Smooth muscle cell (in vitro differentiated cells): ENCODE results near the gene WDSUB1. TPM values are rescaled to one million over a fixed set of nuclear protein-coding genes. Genes with fewer than 3 reads are reported as not detected.

Source experiments
- DNase-seq: peaks from one replicate; lab custom pipeline; 2025; ENCODE audit not compliant: unreplicated experiment; lab: John Stamatoyannopoulos, UW
- H2AFZ ChIP-seq: fragments of 200-600 bp; sonication (generic); 2 replicates; pipeline ENCODE4 v1.6.0; 2016; ENCODE audit warnings: antibody characterized with exemption, low read depth, mild to moderate bottlenecking
- H3F3A ChIP-seq: fragments of 200-600 bp; sonication (generic); 2 replicates; pipeline ENCODE4 v1.6.0; 2017; ENCODE audit warnings: antibody characterized with exemption, low read depth
- H3K27ac ChIP-seq: fragments of 200-600 bp; sonication (generic); 2 replicates; pipeline ENCODE4 v1.5.1; 2016; ENCODE audit warnings: low read depth, mild to moderate bottlenecking
- H3K27me3 ChIP-seq: fragments of 200-600 bp; sonication (generic); 2 replicates; pipeline ENCODE4 v1.6.1; 2016; ENCODE audit warnings: low read depth, mild to moderate bottlenecking
- H3K36me3 ChIP-seq: fragments of 200-600 bp; sonication (generic); 2 replicates; pipeline ENCODE4 v1.5.1; 2016; ENCODE audit warnings: low read depth
- H3K4me1 ChIP-seq: fragments of 200-600 bp; sonication (generic); 2 replicates; pipeline ENCODE4 v1.5.1; 2016; ENCODE audit warnings: low read depth
- H3K4me2 ChIP-seq: fragments of 200-600 bp; sonication (generic); 2 replicates; pipeline ENCODE4 v1.6.0; 2016; ENCODE audit warnings: mild to moderate bottlenecking
- H3K4me3 ChIP-seq: fragments of 200-600 bp; sonication (generic); 2 replicates; pipeline ENCODE4 v1.5.1; 2016; ENCODE audit warnings: mild to moderate bottlenecking
- H3K79me2 ChIP-seq: fragments of 200-600 bp; sonication (generic); 2 replicates; pipeline ENCODE4 v1.6.0; 2016; ENCODE audit warnings: low read depth, mild to moderate bottlenecking
- H3K9ac ChIP-seq: fragments of 200-600 bp; sonication (generic); 2 replicates; pipeline ENCODE4 v1.6.0; 2016; ENCODE audit warnings: low read depth
- H3K9me3 ChIP-seq: fragments of 200-600 bp; sonication (generic); replicated peaks from 2 replicates; pipeline ENCODE4 v1.5.1; 2016; ENCODE audit warnings: low read depth
- H4K20me1 ChIP-seq: fragments of 200-600 bp; sonication (generic); 2 replicates; pipeline ENCODE4 v1.6.0; 2016; ENCODE audit warnings: low read depth
- WGBS: methylation state at CpG from one replicate; pipeline ENCODE4 v1.1.7; 2016; ENCODE audit warnings: low lambda C conversion rate; 5-methylcytosine and 5-hydroxymethylcytosine counted together
- polyA plus RNA-seq: library from polyadenylated mRNA; unstranded; fragments of >200 nt; fragmentation: Nextera tagmentation; extraction: Ambion mirVana; gene quantifications from 2 replicates; pipeline ENCODE4 v1.2.1, GENCODE V29; 2016
- total RNA-seq: library from RNA; depleted of rRNA; stranded (reverse); fragments of >200 nt; gene quantifications from 2 replicates; pipeline ENCODE4 v1.2.3, GENCODE V29; 2014
- TF ChIP-seq, protein P1 (sequence below): fragments of 200-600 bp; sonication (generic); IDR thresholded peaks from 2 replicates; pipeline ENCODE4 v1.5.1; 2017; ENCODE audit warnings: borderline replicate concordance, mild to moderate bottlenecking, antibody characterized with exemption; ENCODE audit not compliant: insufficient read depth, poor library complexity, severe bottlenecking

WDSUB1 gene
- total and polyA plus RNA-seq, 2 experiments from 2014 or later, result 3.6 to 4.6 TPM

DNA sequence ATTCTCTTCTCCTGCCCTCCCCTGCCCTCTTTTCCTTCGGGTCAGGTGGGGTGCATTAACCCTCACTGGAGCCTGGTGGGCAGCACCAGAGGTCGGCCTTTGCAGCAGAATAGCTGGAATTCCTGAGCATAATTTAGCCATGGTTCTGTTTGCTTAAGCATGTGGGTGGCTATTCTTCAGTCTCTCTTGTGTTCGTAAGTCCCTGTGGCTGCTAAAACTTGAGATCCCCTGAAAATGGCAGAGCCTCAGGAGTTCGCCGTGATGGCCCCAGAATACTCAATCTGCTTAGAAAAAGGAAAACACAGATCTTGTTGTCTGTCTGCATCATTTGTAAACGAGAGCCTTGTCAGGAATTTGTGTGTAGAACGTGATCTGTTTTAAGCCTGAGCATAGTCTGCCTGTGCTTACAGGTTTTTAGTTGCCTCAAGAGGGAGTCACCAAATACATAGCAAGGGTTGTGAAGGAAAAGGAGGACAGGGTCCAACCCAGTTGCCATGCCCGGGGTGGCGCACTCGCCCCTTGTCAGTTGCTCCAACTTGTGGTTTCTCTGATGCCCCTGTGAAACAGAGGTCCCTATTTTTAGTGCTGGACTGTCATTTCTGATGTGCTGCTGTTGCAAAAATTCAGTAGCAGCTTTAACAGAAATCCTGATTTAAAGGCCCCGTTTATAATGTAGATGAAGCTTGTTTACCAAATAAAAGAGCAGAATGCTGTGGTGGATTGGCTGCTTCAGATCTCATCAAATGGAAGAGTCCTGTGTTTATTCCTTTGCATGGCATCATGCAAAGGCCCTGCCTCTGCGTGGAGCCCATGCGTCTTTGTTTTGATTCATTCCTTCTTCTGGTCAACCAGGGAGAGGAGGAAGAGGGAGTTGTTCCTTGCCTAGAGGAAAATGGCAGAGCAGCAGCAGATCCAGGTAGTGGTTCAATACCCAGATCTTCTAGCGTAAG lies 74.8 kb downstream of the WDSUB1 start:
- H3K36me3 ChIP-seq, result no peaks in the 10 kb centered on the region
- no peak overlapping the region for H2AFZ ChIP-seq
- TF ChIP-seq, protein P1, sequence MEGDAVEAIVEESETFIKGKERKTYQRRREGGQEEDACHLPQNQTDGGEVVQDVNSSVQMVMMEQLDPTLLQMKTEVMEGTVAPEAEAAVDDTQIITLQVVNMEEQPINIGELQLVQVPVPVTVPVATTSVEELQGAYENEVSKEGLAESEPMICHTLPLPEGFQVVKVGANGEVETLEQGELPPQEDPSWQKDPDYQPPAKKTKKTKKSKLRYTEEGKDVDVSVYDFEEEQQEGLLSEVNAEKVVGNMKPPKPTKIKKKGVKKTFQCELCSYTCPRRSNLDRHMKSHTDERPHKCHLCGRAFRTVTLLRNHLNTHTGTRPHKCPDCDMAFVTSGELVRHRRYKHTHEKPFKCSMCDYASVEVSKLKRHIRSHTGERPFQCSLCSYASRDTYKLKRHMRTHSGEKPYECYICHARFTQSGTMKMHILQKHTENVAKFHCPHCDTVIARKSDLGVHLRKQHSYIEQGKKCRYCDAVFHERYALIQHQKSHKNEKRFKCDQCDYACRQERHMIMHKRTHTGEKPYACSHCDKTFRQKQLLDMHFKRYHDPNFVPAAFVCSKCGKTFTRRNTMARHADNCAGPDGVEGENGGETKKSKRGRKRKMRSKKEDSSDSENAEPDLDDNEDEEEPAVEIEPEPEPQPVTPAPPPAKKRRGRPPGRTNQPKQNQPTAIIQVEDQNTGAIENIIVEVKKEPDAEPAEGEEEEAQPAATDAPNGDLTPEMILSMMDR, result no peak
- no peak overlapping the region for H3K4me3 ChIP-seq
- H4K20me1 ChIP-seq, result no peaks in the 10 kb centered on the region
- peaks cover 14% of the 10 kb centered on the region for H3K4me1 ChIP-seq
- no peaks in the 10 kb centered on the region for H3K27me3 ChIP-seq
- no peak for DNase-seq
- H3K9me3 ChIP-seq, result no peaks in the 10 kb centered on the region
- H3K79me2 ChIP-seq, result no peaks in the 10 kb centered on the region
- H3K4me2 ChIP-seq, result peak overlapping the region; percentile 40
- WGBS, result 39% methylated on average over 14 of the region's 14 CpGs
- H3K27ac ChIP-seq, result peak overlapping the region; percentile 4
- no peaks in the 10 kb centered on the region for H3F3A ChIP-seq
- no peak overlapping the region for H3K9ac ChIP-seq

DNA sequence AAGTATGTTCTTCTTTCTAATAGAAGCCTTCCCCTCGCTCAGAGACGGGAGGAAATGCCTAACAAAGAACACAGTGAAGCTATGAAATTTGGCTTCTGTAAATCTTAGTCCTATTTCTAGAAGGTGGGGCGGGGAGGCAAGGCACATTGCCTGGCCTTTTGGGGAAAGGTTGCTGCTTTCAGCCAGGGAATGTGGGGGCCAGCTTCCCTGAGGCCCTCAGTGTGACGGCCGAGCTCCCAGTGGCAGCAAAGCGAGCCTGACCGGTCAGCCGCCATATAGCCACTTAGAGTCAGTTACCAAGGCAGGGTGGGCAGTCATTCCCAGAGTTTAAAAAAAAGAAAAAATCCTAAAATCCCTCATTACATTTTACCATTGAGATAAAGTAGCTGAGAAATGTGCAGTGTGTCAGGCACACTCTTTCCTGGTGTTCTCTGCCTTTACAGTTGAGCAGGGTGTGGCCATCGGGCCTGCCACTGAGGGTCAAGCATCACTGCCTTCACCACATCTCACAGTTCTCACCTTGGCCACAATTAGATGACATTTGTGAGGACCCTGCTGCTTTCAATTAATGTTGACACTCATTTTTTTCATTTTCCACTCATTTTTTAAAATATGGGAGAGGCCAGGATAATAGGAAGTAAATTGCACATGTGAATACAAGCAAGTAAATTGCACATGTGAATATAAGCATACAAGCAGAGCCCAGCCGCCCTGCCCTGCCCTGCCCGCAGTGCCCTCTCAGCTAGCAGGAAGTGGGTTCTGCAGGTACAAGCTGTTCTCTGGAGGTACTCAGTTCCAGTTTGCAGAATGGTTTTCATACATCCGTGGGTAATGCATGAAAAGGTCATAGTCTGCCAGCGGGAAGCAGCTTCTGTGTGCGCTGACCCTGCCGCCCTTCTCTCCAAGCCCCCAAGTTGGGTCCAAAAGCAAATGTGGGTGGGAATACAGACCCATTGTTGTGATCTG lies 76.9 kb downstream of the WDSUB1 start:
- WGBS, result 94% methylated on average over 15 of the region's 15 CpGs
- H3K79me2 ChIP-seq, result no peaks in the 10 kb centered on the region

DNA sequence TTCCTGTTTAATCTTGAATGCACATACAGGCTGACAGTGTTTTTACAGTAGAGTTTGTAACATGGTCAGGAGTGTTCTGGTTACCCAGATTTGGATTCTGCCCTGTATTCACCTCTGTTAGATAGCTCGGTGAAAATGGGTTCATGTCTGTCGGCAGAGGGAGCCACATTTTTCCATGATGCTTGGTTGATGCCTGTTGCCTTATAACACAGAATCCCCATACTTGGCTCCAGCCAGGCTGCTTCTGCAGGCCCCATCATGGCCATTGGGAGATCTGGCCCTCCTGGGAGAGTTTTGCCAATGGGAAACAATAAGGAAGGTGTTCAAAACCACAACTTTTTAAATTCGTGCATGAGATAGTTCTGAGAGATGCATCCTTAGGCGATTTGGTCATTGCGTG lies 78.1 kb downstream of the WDSUB1 start:
- Histone ChIP-seq H3K9me3 (no peaks in the 10 kb centered on the region), H3K79me2 (no peaks in the 10 kb centered on the region), H3K4me1 (peaks cover 14% of the 10 kb centered on the region), H3K9ac (no peak overlapping the region), H3K4me3 (no peak overlapping the region), H3K4me2 (no peak overlapping the region), H3F3A (peaks cover 7% of the 10 kb centered on the region), H2AFZ (no peak overlapping the region), H4K20me1 (no peaks in the 10 kb centered on the region), H3K27ac (no peak overlapping the region), H3K36me3 (no peaks in the 10 kb centered on the region), H3K27me3 (no peaks in the 10 kb centered on the region)
- TF ChIP-seq, protein P1, result no peak
- 81% methylated on average over 5 of the region's 5 CpGs for WGBS
- DNase-seq, result no peak

More for the DNA sequence above, 76.9 kb downstream of the WDSUB1 start:
- no peak overlapping the region for H3K4me3 ChIP-seq
- no peaks in the 10 kb centered on the region for H3K36me3 ChIP-seq
- no peak overlapping the region for H3K27ac ChIP-seq
- no peak for DNase-seq
- no peak overlapping the region for H3K9ac ChIP-seq
- no peaks in the 10 kb centered on the region for H3K27me3 ChIP-seq
- H3K4me1 ChIP-seq, result peaks cover 14% of the 10 kb centered on the region
- H3F3A ChIP-seq, result no peaks in the 10 kb centered on the region
- H2AFZ ChIP-seq, result no peak overlapping the region
- TF ChIP-seq, protein P1, result no peak
- H4K20me1 ChIP-seq, result no peaks in the 10 kb centered on the region
- no peaks in the 10 kb centered on the region for H3K9me3 ChIP-seq
- no peak overlapping the region for H3K4me2 ChIP-seq
